SK-N-SH (cell line): ENCODE results near the gene SENP1. TPM values are rescaled to one million over a fixed set of nuclear protein-coding genes. Genes with fewer than 3 reads are reported as not detected.

Source experiments
- CTCF ChIA-PET: fragments of 300-600, 350-600 bp; formaldehyde crosslinking; extraction: SDS; loops from one replicate; lab custom pipeline; 2021; lab: Yijun Ruan, JAX
- POLR2A ChIA-PET: fragments of 350-600 bp; sonication (Branson Sonifier 250); formaldehyde crosslinking; extraction: SDS; loops from one replicate; lab custom pipeline; 2020; ENCODE audit warnings: antibody characterized with exemption, inconsistent platforms; lab: Yijun Ruan, JAX
- DNase-seq: peaks from one replicate; pipeline ENCODE4 v3.0.0; 2012
- H2AFZ ChIP-seq: fragments of 200-600 bp; sonication (generic); 2 replicates; pipeline ENCODE4 v1.8.1; 2016; ENCODE audit warnings: antibody characterized with exemption, mild to moderate bottlenecking, low read depth
- H3F3A ChIP-seq: fragments of 200-600 bp; sonication (generic); replicated peaks from 2 replicates; pipeline ENCODE3; 2016; ENCODE audit warnings: antibody characterized with exemption, mild to moderate bottlenecking; ENCODE audit not compliant: insufficient read depth
- H3K27ac ChIP-seq, 2 experiments: fragments of 200-500 bp in 1 of 2; fragments of 200-600 bp in 1 of 2; sonication (Bioruptor generic) in 1 of 2; sonication (generic), shearing (Covaris generic) in 1 of 2; 2 replicates each; pipeline versions ENCODE4 v1.5.1 to v1.6.1; 2014 to 2016; ENCODE audit warnings: low read depth in 2 of 2, inconsistent platforms in 1 of 2, low read length in 1 of 2, mild to moderate bottlenecking in 1 of 2, mixed read lengths in 1 of 2
- H3K27me3 ChIP-seq: fragments of 200-600 bp; sonication (generic), shearing (Covaris generic); 2 replicates; pipeline ENCODE4 v1.6.1; 2016; ENCODE audit warnings: mixed run types; ENCODE audit not compliant: insufficient read depth
- H3K36me3 ChIP-seq, 2 experiments: fragments of 200-500 bp in 1 of 2; fragments of 200-600 bp in 1 of 2; sonication (Bioruptor generic) in 1 of 2; sonication (generic) in 1 of 2; replicated peaks in 1 of 2; 2 replicates each; pipeline versions ENCODE3 to v1.5.1; 2014 to 2016; ENCODE audit warnings: low read length in 1 of 2, mild to moderate bottlenecking in 1 of 2; ENCODE audit not compliant: insufficient read depth in 2 of 2, control insufficient read depth in 1 of 2
- H3K4me1 ChIP-seq, 2 experiments: fragments of 200-500 bp in 1 of 2; fragments of 200-600 bp in 1 of 2; sonication (Bioruptor generic) in 1 of 2; sonication (generic), shearing (Covaris generic) in 1 of 2; 2 replicates each; pipeline versions ENCODE4 v1.5.1 to v1.6.1; 2014 to 2016; ENCODE audit warnings: low read depth in 1 of 2, low read length in 1 of 2, mixed run types in 1 of 2; ENCODE audit not compliant: insufficient read depth in 2 of 2, control insufficient read depth in 1 of 2
- H3K4me2 ChIP-seq: fragments of 200-600 bp; sonication (generic), shearing (Covaris generic); 2 replicates; pipeline ENCODE4 v1.6.1; 2017; ENCODE audit warnings: mixed run types
- H3K4me3 ChIP-seq, 2 experiments: fragments of 200-500 bp in 1 of 2; fragments of 200-600 bp in 1 of 2; sonication (Bioruptor generic) in 1 of 2; sonication (generic), shearing (Covaris generic) in 1 of 2; 2 replicates each; pipeline versions ENCODE4 v1.5.1 to v1.8.1; 2014 to 2016; ENCODE audit warnings: low read depth in 2 of 2, inconsistent platforms in 1 of 2, low read length in 1 of 2, mild to moderate bottlenecking in 1 of 2, mixed read lengths in 1 of 2, moderate library complexity in 1 of 2
- H3K79me2 ChIP-seq: fragments of 200-600 bp; sonication (generic); 2 replicates; pipeline ENCODE4 v1.8.1; 2017; ENCODE audit warnings: mild to moderate bottlenecking; ENCODE audit not compliant: insufficient read depth
- H3K9ac ChIP-seq: fragments of 200-600 bp; sonication (generic); 2 replicates; pipeline ENCODE4 v1.6.1; 2017; ENCODE audit warnings: mixed run types
- H3K9me2 ChIP-seq: fragments of 200-600 bp; sonication (generic); 2 replicates; pipeline ENCODE4 v1.6.1; 2017; ENCODE audit warnings: mixed run types
- H3K9me3 ChIP-seq: fragments of 200-600 bp; sonication (generic); 2 replicates; pipeline ENCODE4 v1.6.1; 2017; ENCODE audit warnings: mixed run types, mild to moderate bottlenecking, moderate library complexity
- H4K20me1 ChIP-seq: fragments of 200-600 bp; sonication (generic); 2 replicates; pipeline ENCODE4 v1.6.1; 2017; ENCODE audit warnings: mild to moderate bottlenecking, mixed run types; ENCODE audit not compliant: insufficient read depth
- CHD2 ChIP-seq: fragments of 150-350 bp; IDR thresholded peaks from 2 replicates; pipeline ENCODE4 v1.6.1; 2018; ENCODE audit warnings: low read length; ENCODE audit not compliant: partially characterized antibody
- GATA2 ChIP-seq: sonication (generic); formaldehyde crosslinking; IDR thresholded peaks from 2 replicates; pipeline ENCODE4 v1.5.0; 2020; ENCODE audit warnings: mild to moderate bottlenecking, missing genetic modification reagents
- MXI1 ChIP-seq: IDR thresholded peaks from 2 replicates; pipeline ENCODE4 v1.6.1; 2012; ENCODE audit warnings: mild to moderate bottlenecking, low read depth, low read length, improper control_type of control experiment
- POLR2AphosphoS5 ChIP-seq: IDR thresholded peaks from 2 replicates; pipeline ENCODE4 v1.6.1; 2012; ENCODE audit warnings: low read depth, low read length
- RAD21 ChIP-seq: IDR thresholded peaks from 2 replicates; pipeline ENCODE4 v1.6.1; 2012; ENCODE audit warnings: mild to moderate bottlenecking, low read length
- RCOR1 ChIP-seq: fragments of 150-350 bp; IDR thresholded peaks from 2 replicates; pipeline ENCODE4 v1.6.1; 2017; ENCODE audit warnings: antibody characterized with exemption, low read length
- SMC3 ChIP-seq: IDR thresholded peaks from 2 replicates; pipeline ENCODE4 v1.6.1; 2012; ENCODE audit warnings: low read depth, low read length, improper control_type of control experiment
- TEAD4 ChIP-seq: IDR thresholded peaks from 2 replicates; pipeline ENCODE4 v1.4.0; 2012; ENCODE audit warnings: mild to moderate bottlenecking, borderline replicate concordance; ENCODE audit not compliant: insufficient read depth
- WGBS: methylation state at CpG from one replicate; pipeline ENCODE4 v1.1.6; 2017; ENCODE audit warnings: low lambda C conversion rate; 5-methylcytosine and 5-hydroxymethylcytosine counted together
- polyA plus RNA-seq, 3 experiments: library from polyadenylated mRNA; depleted of rRNA; stranded (reverse); fragments of >200 nt; gene quantifications; 2 replicates each; pipeline ENCODE4 v1.2.3, GENCODE V29; 2012

Gene SENP1
- polyA plus RNA-seq, 1 of the 3 experiments (the other 2 are of a cell fraction) = 5.6 TPM

GRCh38 chr12:48051681-48052080, 54.2 kb downstream of the SENP1 start:
- no peaks in the 10 kb centered on the region for H3K27me3 ChIP-seq
- WGBS = 87% methylated on average over 2 of the region's 2 CpGs
- H3K4me3 ChIP-seq = no peak overlapping the region
- H3K9ac ChIP-seq = no peak overlapping the region
- H3K27ac ChIP-seq = no peak overlapping the region
- no peaks in the 10 kb centered on the region for H4K20me1 ChIP-seq
- no peaks in the 10 kb centered on the region for H3K9me2 ChIP-seq
- no peak for DNase-seq
- peaks cover 16 to 45% of the 10 kb centered on the region in 2 experiments for H3K36me3 ChIP-seq
- no peak overlapping the region for H2AFZ ChIP-seq
- H3F3A ChIP-seq = no peaks in the 10 kb centered on the region
- POLR2A ChIA-PET = no interaction called here
- CTCF ChIA-PET = interaction anchor here (0.6 to 1.5 kb wide), 4 partner anchors 41 to 137 kb away, joined by 3 to 4 read pairs (median 3); partner anchors contain the start of gene CCDC184
- no peaks in the 10 kb centered on the region for H3K4me1 ChIP-seq
- H3K4me2 ChIP-seq = no peak overlapping the region
- H3K9me3 ChIP-seq = no peaks in the 10 kb centered on the region
- no peaks in the 10 kb centered on the region for H3K79me2 ChIP-seq
- TF ChIP-seq GATA2 (CRISPR knock-in tag) (no peak), CHD2 (no peak), RAD21 (no peak), POLR2AphosphoS5 (no peak), TEAD4 (no peak), RCOR1 (no peak)

GRCh38 chr12:48050174-48050573, 55.7 kb downstream of the SENP1 start:
- H3K79me2 ChIP-seq = no peaks in the 10 kb centered on the region
- CTCF ChIA-PET = interaction anchor here (0.9 to 1.3 kb wide), 4 partner anchors 14 to 140 kb away, joined by 3 to 5 read pairs (median 3); no protein-coding TSS in a partner anchor
- H3K36me3 ChIP-seq = peaks cover 25 to 59% of the 10 kb centered on the region in 2 experiments
- H3K4me2 ChIP-seq = no peak overlapping the region
- H4K20me1 ChIP-seq = no peaks in the 10 kb centered on the region
- no peak overlapping the region for H3K27ac ChIP-seq
- H3K4me3 ChIP-seq = no peak overlapping the region
- no peak overlapping the region for H3K9ac ChIP-seq
- H3K9me3 ChIP-seq = no peaks in the 10 kb centered on the region
- no peaks in the 10 kb centered on the region for H3K9me2 ChIP-seq
- no peak for DNase-seq
- no peak for TF ChIP-seq SMC3
- TF ChIP-seq MXI1 = no peak
- POLR2A ChIA-PET = no interaction called here
- H3F3A ChIP-seq = no peaks in the 10 kb centered on the region
- no peak overlapping the region for H2AFZ ChIP-seq
- no peaks in the 10 kb centered on the region for H3K27me3 ChIP-seq
- H3K4me1 ChIP-seq = no peaks in the 10 kb centered on the region
- 91% methylated on average over 4 of the region's 6 CpGs for WGBS

GRCh38 chr12:48045965-48046518, 59.8 kb downstream of the SENP1 start:
- H3K9me2 ChIP-seq = no peaks in the 10 kb centered on the region
- H3F3A ChIP-seq = no peaks in the 10 kb centered on the region
- H4K20me1 ChIP-seq = no peaks in the 10 kb centered on the region
- H3K4me1 ChIP-seq = no peaks in the 10 kb centered on the region
- H3K4me3 ChIP-seq = no peak overlapping the region
- WGBS = 87% methylated on average over 2 of the region's 2 CpGs
- peaks cover 41 to 75% of the 10 kb centered on the region in 2 experiments for H3K36me3 ChIP-seq
- H2AFZ ChIP-seq = no peak overlapping the region
- no peaks in the 10 kb centered on the region for H3K27me3 ChIP-seq
- H3K9me3 ChIP-seq = no peaks in the 10 kb centered on the region
- no peak overlapping the region for H3K27ac ChIP-seq
- ChIA-PET CTCF (interaction anchor here (1.0 to 1.3 kb wide), 3 partner anchors 119 to 144 kb away, joined by 3 read pairs; partner anchors contain the start of gene CCDC184), POLR2A (no interaction called here)
- no peak overlapping the region for H3K4me2 ChIP-seq
- H3K79me2 ChIP-seq = no peaks in the 10 kb centered on the region
- no peak overlapping the region for H3K9ac ChIP-seq
- no peak for DNase-seq
- TF ChIP-seq RCOR1 = no peak
